NB4 (cell line): ENCODE measurements around the gene NRIP1.

Source experiments
- DNase-seq: peaks from one replicate; pipeline ENCODE4 v3.0.0; 2010; ENCODE audit warnings: low read depth
- H3K4me3 ChIP-seq: one replicate; pipeline ENCODE4 v1.5.1; 2011; ENCODE audit warnings: mild to moderate bottlenecking, low read depth, low read length, moderate library complexity
- MYC ChIP-seq: IDR thresholded peaks from 2 replicates; pipeline ENCODE4 v1.6.1; 2011; ENCODE audit warnings: low read depth, low read length
- POLR2A ChIP-seq: IDR thresholded peaks from 2 replicates; pipeline ENCODE4 v1.6.1; 2011; ENCODE audit warnings: mild to moderate bottlenecking; ENCODE audit not compliant: insufficient read length; ENCODE audit errors: extremely low read depth
- TF ChIP-seq, protein P1 (sequence below): IDR thresholded peaks from 2 replicates; pipeline ENCODE4 v1.6.1; 2011; ENCODE audit warnings: low read depth, low read length
- TF ChIP-seq, protein P2 (sequence below): IDR thresholded peaks from one replicate; pipeline ENCODE4 v1.5.1; 2012; ENCODE audit warnings: low read depth, low read length

NRIP1 gene

DNA sequence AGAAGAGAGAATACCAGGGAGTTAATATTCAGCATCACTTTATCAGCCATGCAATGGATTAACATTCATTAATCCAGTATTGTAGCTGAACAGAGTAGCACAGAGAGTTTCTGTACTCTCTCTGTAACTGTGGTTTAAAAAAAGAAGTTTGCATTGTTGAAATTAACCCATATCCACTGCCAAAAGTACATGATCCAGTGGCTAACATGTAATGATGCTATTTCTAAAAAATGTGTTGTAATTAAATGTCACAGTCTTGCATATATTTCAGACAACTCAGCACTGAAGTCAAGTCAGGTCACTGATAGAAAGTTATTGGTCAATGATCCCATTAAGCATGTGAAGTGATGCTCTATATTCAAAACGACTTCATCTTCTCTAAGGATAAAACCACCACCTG is 141.3 kb downstream of the NRIP1 start:
- H3K4me3 ChIP-seq: no peak overlapping the region
- no peak for DNase-seq
- TF ChIP-seq POLR2A (no peak), MYC (no peak)
- TF ChIP-seq, protein P1, sequence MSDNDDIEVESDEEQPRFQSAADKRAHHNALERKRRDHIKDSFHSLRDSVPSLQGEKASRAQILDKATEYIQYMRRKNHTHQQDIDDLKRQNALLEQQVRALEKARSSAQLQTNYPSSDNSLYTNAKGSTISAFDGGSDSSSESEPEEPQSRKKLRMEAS: no peak
- TF ChIP-seq, protein P2, sequence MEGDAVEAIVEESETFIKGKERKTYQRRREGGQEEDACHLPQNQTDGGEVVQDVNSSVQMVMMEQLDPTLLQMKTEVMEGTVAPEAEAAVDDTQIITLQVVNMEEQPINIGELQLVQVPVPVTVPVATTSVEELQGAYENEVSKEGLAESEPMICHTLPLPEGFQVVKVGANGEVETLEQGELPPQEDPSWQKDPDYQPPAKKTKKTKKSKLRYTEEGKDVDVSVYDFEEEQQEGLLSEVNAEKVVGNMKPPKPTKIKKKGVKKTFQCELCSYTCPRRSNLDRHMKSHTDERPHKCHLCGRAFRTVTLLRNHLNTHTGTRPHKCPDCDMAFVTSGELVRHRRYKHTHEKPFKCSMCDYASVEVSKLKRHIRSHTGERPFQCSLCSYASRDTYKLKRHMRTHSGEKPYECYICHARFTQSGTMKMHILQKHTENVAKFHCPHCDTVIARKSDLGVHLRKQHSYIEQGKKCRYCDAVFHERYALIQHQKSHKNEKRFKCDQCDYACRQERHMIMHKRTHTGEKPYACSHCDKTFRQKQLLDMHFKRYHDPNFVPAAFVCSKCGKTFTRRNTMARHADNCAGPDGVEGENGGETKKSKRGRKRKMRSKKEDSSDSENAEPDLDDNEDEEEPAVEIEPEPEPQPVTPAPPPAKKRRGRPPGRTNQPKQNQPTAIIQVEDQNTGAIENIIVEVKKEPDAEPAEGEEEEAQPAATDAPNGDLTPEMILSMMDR: no peak

DNA sequence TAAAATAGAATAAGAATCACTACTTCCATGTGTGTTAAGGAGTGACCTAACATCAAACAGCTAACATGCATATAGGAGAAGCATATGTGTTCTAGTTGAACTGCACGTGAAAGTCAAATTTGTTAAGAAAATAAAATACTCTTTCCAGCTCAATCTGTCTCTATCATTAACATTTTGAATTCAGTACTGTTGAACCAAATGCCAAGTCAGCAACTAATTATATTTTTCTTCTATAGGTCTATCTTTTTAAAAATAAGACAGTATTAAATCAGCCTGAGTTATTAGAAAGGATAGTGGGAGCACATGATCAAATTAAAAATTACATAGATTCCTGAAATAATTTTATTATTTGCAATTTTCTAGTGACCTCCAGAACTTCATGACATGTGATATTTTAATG is 141.8 kb downstream of the NRIP1 start:
- H3K4me3 ChIP-seq: no peak overlapping the region
- no peak for TF ChIP-seq MYC
- TF ChIP-seq, protein P2: no peak
- TF ChIP-seq, protein P1: no peak
- TF ChIP-seq POLR2A: no peak
- DNase-seq: no peak

DNA sequence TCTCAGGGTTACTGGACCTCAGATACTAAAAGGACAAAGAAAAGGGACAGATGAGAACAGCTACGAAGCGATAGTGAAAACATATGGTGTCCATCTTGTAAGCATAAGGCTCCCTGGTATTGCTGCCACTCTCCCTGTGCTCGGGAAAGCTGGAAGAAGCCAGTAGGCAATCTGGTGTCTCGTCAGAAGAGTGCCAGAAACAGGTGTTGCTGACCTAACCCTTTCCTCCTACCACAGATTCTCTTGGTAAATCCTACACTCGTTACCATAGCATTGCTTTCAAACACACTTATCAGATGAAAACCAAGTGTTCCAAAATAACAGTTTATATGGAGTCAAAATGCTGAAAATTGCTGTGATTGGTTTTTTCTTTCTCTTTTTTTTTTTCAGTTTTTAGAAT is 146.3 kb downstream of the NRIP1 start:
- no peak overlapping the region for H3K4me3 ChIP-seq
- no peak for DNase-seq

DNA sequence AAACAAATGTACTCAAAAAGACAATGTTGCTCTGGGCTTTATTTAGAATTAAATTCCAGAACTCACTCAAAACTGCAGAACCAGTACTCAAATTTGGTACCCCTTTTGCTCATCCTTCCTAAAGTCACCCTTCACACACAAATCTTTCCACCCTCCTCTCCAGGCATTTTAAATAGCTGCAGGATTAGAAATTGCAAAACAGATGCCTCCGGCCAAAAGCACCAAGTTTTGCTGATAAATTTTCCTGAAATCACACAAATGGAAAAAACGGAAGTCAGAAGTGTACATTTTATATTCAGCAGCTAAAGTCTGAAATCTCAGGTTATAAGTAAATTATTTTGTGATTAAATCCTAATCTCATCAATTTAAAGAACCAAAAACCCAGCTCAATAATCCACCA is 147.0 kb downstream of the NRIP1 start:
- no peak for DNase-seq
- no peak for TF ChIP-seq MYC
- TF ChIP-seq, protein P2: no peak
- TF ChIP-seq, protein P1: no peak
- H3K4me3 ChIP-seq: no peak overlapping the region

More for the DNA sequence above, 146.3 kb downstream of the NRIP1 start:
- TF ChIP-seq POLR2A (no peak), MYC (no peak)
- TF ChIP-seq, protein P1: no peak
- TF ChIP-seq, protein P2: no peak

DNA sequence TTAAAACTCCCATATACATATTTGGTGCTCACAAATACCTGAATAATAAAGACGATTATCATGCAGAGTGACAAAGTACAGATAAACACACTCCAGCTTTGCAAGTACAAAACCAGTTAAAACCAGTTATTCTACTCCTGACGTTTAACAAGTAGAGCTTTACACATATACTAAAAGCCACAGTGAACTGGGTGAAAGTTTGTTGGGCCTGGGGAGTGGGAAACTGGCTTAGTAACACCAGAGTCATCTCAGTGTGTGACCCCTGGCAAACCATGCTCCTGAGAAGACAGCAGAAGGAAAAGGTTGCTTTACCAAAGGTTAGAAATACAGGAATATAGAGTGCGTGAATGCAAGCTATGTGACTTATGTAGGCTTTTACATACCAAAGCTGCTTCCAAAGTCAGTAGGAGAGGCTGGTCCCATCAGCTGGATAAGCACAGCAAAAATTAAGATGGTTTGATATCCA is 148.1 kb downstream of the NRIP1 start:
- DNase-seq: no peak
- TF ChIP-seq, protein P2: no peak
- no peak for TF ChIP-seq POLR2A
- TF ChIP-seq MYC: no peak
- TF ChIP-seq, protein P1: no peak
- H3K4me3 ChIP-seq: no peak overlapping the region

DNA sequence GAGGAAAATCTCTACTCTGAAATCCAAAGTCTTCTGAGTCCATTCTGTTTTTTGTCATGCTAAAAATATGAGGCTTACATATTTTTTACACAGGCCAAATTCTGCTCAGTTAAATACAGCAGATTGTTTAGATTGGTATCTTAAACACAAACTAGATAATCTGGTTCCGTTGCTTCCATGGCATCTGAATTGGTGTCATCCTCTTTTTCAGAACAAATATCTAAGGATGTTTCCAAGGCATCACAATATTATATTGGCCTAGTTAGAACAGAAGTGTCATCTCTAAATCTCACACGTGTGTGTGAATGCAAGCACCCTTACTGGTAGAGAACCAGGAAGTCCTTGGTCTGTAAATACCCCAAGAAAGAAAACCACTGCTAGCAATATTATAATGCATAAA is 151.2 kb downstream of the NRIP1 start:
- TF ChIP-seq MYC (no peak), POLR2A (no peak)
- TF ChIP-seq, protein P1: no peak
- TF ChIP-seq, protein P2: no peak
- no peak overlapping the region for H3K4me3 ChIP-seq
- no peak for DNase-seq
